ENCODE data around the gene PCSK5.
"Not testable (repeated sequence)": the region's sequence is repeated elsewhere in the genome, so short reads cannot be mapped to it uniquely, and the experiment has no call there.

Gene PCSK5

DNA sequence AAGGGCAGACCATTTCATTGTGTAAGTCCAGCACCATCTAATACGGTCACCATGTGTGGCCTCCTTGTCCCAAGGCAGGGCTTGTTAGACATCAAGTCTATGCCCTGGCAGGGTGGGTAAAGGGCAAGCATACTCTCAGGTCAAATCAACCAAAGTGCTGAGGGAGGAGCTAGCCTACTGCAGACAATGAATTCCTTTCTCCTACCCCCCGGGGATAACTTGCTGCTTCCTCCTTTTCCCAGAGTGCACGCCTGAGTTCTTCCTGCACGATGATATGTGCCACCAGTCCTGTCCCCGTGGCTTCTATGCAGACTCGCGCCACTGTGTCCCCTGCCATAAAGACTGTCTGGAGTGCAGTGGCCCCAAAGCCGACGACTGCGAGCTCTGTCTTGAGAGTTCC is 432.3 kb downstream of the PCSK5 start:
- Histone ChIP-seq H3K9me3 (ENCODE audit: insufficient read depth, low read length, severe bottlenecking) (no peaks in the 10 kb centered on the region), H3K9ac (ENCODE audit: low read depth, low read length) (no peak overlapping the region), H2AFZ (ENCODE audit: low read depth, low read length) (no peak overlapping the region), H3K4me3 (ENCODE audit: low read depth in 1 of 2, low read length in 2 of 2) (no peak overlapping the region), H3K4me2 (ENCODE audit: insufficient read depth, low read length) (no peak overlapping the region), H3K27ac (ENCODE audit: low read length) (no peak overlapping the region), H3K4me1 (ENCODE audit: insufficient read depth, low read length) (no peaks in the 10 kb centered on the region), H4K20me1 (ENCODE audit: insufficient read depth, low read length) (no peaks in the 10 kb centered on the region), H3K79me2 (ENCODE audit: insufficient read depth, low read length) (no peaks in the 10 kb centered on the region), H3K36me3 (ENCODE audit: insufficient read depth, low read length) (no peaks in the 10 kb centered on the region), H3K27me3 (ENCODE audit: insufficient read depth, low read length, poor library complexity) (no peaks in the 10 kb centered on the region)
- ATAC-seq (ENCODE audit: insufficient read depth, low read depth) (no peak), DNase-seq (no peak)
- no peak for TF ChIP-seq EZH2 (IDR thresholded peaks at IDR 0.05; ENCODE audit: borderline replicate concordance, low read depth, low read length, severe bottlenecking)

DNA sequence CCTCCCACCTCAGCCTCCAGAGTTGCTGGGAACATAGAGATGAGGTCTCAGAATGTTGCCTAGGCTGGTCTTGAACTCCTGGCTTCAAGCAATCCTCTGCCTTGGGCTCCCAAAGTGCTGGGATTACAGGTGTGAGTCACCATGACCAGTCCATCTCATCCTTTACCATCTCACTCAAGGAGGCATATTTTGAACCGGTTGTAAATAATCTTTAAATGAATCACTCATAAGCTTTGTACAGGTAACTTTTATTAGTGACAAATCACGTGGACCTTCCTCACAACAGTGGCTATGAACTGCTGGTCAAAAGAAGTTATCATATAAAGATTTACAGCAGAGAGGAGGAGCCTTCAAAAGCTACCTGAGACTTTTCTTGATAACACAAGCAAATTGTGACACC is 433.0 kb downstream of the PCSK5 start:
- H3K27me3 ChIP-seq (ENCODE audit: insufficient read depth, low read length, poor library complexity), result no peaks in the 10 kb centered on the region
- H3K27ac ChIP-seq (ENCODE audit: low read length), result no peak overlapping the region
- H3K4me3 ChIP-seq (ENCODE audit: low read depth in 1 of 2, low read length in 2 of 2), result no peak overlapping the region
- no peaks in the 10 kb centered on the region for H3K79me2 ChIP-seq (ENCODE audit: insufficient read depth, low read length)
- no peak for TF ChIP-seq EZH2 (IDR thresholded peaks at IDR 0.05; ENCODE audit: borderline replicate concordance, low read depth, low read length, severe bottlenecking)
- TF ChIP-seq, protein P1, sequence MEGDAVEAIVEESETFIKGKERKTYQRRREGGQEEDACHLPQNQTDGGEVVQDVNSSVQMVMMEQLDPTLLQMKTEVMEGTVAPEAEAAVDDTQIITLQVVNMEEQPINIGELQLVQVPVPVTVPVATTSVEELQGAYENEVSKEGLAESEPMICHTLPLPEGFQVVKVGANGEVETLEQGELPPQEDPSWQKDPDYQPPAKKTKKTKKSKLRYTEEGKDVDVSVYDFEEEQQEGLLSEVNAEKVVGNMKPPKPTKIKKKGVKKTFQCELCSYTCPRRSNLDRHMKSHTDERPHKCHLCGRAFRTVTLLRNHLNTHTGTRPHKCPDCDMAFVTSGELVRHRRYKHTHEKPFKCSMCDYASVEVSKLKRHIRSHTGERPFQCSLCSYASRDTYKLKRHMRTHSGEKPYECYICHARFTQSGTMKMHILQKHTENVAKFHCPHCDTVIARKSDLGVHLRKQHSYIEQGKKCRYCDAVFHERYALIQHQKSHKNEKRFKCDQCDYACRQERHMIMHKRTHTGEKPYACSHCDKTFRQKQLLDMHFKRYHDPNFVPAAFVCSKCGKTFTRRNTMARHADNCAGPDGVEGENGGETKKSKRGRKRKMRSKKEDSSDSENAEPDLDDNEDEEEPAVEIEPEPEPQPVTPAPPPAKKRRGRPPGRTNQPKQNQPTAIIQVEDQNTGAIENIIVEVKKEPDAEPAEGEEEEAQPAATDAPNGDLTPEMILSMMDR (IDR thresholded peaks at IDR 0.05; ENCODE audit: borderline replicate concordance, extremely low read depth, low read length, poor library complexity, severe bottlenecking), result no peak
- DNase-seq (no peak), ATAC-seq (ENCODE audit: insufficient read depth, low read depth) (no peak)
- H3K4me2 ChIP-seq (ENCODE audit: insufficient read depth, low read length), result no peak overlapping the region
- H3K4me1 ChIP-seq (ENCODE audit: insufficient read depth, low read length), result no peaks in the 10 kb centered on the region
- no peaks in the 10 kb centered on the region for H3K9me3 ChIP-seq (ENCODE audit: insufficient read depth, low read length, severe bottlenecking)
- no peaks in the 10 kb centered on the region for H3K36me3 ChIP-seq (ENCODE audit: insufficient read depth, low read length)
- H4K20me1 ChIP-seq (ENCODE audit: insufficient read depth, low read length), result no peaks in the 10 kb centered on the region
- no peak overlapping the region for H2AFZ ChIP-seq (ENCODE audit: low read depth, low read length)
- H3K9ac ChIP-seq (ENCODE audit: low read depth, low read length), result no peak overlapping the region

DNA sequence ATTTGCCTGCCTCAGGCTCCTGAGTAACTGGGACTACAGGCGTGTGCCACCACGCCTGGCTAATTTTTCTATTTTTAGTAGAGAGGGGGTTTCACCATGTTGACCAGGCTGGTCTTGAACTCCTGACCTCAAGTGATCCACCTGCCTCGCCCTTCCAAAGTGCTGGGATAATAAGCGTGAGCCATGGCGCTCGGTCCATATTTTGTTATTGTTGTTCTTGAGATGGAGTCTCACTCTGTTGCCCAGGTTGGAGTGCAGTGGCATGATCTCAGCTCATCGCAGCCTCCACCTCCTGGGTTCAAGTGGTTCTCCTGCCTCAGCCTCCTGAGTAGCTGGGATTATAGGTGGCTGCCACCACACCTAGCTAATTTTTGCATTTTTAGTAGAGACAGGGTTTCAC is 433.6 kb downstream of the PCSK5 start:
- H3K27me3 ChIP-seq (ENCODE audit: insufficient read depth, low read length, poor library complexity); H3K4me3 ChIP-seq (ENCODE audit: low read depth in 1 of 2, low read length in 2 of 2); H3K9me3 ChIP-seq (ENCODE audit: insufficient read depth, low read length, severe bottlenecking); H3K4me1 ChIP-seq (ENCODE audit: insufficient read depth, low read length); H3K36me3 ChIP-seq (ENCODE audit: insufficient read depth, low read length); H3K79me2 ChIP-seq (ENCODE audit: insufficient read depth, low read length); ATAC-seq (ENCODE audit: insufficient read depth, low read depth); H2AFZ ChIP-seq (ENCODE audit: low read depth, low read length); H4K20me1 ChIP-seq (ENCODE audit: insufficient read depth, low read length); H3K4me2 ChIP-seq (ENCODE audit: insufficient read depth, low read length); H3K9ac ChIP-seq (ENCODE audit: low read depth, low read length); DNase-seq; H3K27ac ChIP-seq (ENCODE audit: low read length): not testable (repeated sequence)

DNA sequence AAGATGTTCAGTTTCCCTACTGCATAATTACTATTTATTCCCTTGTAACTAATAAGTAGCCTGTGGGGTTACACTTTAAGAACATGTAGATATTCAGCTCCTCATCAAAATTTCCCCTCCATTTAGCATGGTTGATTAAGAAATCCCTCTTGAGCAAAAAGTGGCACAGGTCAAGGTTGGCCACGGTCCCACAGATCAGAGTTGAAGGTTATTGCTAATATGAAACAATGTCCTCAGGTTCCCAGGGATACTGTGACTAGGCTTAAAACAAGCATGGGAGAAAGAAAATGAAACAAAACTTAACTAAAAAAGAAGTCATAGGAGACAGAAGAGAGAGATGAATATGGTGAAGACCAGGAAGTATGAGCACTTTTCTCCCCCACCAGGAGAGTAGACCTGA is 439.6 kb downstream of the PCSK5 start:
- Histone ChIP-seq H3K4me1 (ENCODE audit: insufficient read depth, low read length) (no peaks in the 10 kb centered on the region), H3K27ac (ENCODE audit: low read length) (no peak overlapping the region), H3K79me2 (ENCODE audit: insufficient read depth, low read length) (no peaks in the 10 kb centered on the region), H3K9me3 (ENCODE audit: insufficient read depth, low read length, severe bottlenecking) (no peaks in the 10 kb centered on the region), H2AFZ (ENCODE audit: low read depth, low read length) (no peak overlapping the region), H3K36me3 (ENCODE audit: insufficient read depth, low read length) (no peaks in the 10 kb centered on the region), H3K27me3 (ENCODE audit: insufficient read depth, low read length, poor library complexity) (no peaks in the 10 kb centered on the region), H3K4me3 (ENCODE audit: low read depth in 1 of 2, low read length in 2 of 2) (no peak overlapping the region), H3K9ac (ENCODE audit: low read depth, low read length) (no peak overlapping the region), H3K4me2 (ENCODE audit: insufficient read depth, low read length) (no peak overlapping the region), H4K20me1 (ENCODE audit: insufficient read depth, low read length) (no peaks in the 10 kb centered on the region)
- TF ChIP-seq, protein P1 (IDR thresholded peaks at IDR 0.05; ENCODE audit: borderline replicate concordance, extremely low read depth, low read length, poor library complexity, severe bottlenecking), result no peak
- no peak for TF ChIP-seq EZH2 (IDR thresholded peaks at IDR 0.05; ENCODE audit: borderline replicate concordance, low read depth, low read length, severe bottlenecking)
- no peak for DNase-seq
- ATAC-seq (ENCODE audit: insufficient read depth, low read depth), result no peak

Data from DND-41 (cell line).